Progenitor cell of endocrine pancreas (in vitro differentiated cells): Measurements from ENCODE around the gene ZNF135. TPM values are rescaled to one million over a fixed set of nuclear protein-coding genes. Genes with fewer than 3 reads are reported as not detected.

Experiments
- DNase-seq: peaks from one replicate; pipeline ENCODE4 v3.0.0; 2021; ENCODE audit warnings: low spot score; ENCODE audit not compliant: unreplicated experiment
- H3K27ac Mint-ChIP-seq: 2 replicates; pipeline ENCODE4 v1.8.0; 2021; ENCODE audit warnings: mild to moderate bottlenecking, moderate library complexity, mixed read lengths
- H3K27me3 Mint-ChIP-seq: 2 replicates; pipeline ENCODE4 v1.8.0; 2021; ENCODE audit warnings: mixed read lengths
- H3K36me3 Mint-ChIP-seq: 2 replicates; pipeline ENCODE4 v1.8.0; 2022; ENCODE audit warnings: mixed read lengths; ENCODE audit not compliant: insufficient read depth
- H3K4me1 Mint-ChIP-seq: 2 replicates; pipeline ENCODE4 v1.8.0; 2021; ENCODE audit warnings: low read depth, mixed read lengths
- H3K4me3 Mint-ChIP-seq: 2 replicates; pipeline ENCODE4 v1.8.0; 2021; ENCODE audit warnings: low read depth, mild to moderate bottlenecking, moderate library complexity, mixed read lengths
- H3K9me3 Mint-ChIP-seq: 2 replicates; pipeline ENCODE4 v1.8.0; 2021; ENCODE audit warnings: low read depth, mixed read lengths
- total RNA-seq: library from RNA; stranded (reverse); gene quantifications from 2 replicates; pipeline ENCODE4 v1.2.1, GENCODE V29; 2021
- TF ChIP-seq, protein P1 (sequence below): fragments of 200-600 bp; sonication (generic); IDR thresholded peaks from one replicate; pipeline ENCODE4 v1.5.0; 2021; ENCODE audit warnings: antibody characterized with exemption, mild to moderate bottlenecking; ENCODE audit not compliant: unreplicated experiment

The ZNF135 gene
- total RNA-seq, 1 donor from 2014 or later, result 17.9 TPM

GRCh38 chr19:58034477-58034793, 24.6 kb upstream of the ZNF135 start:
- Mint-ChIP-seq H3K9me3 (peaks cover 16% of the 10 kb centered on the region), H3K27me3 (peaks cover 3% of the 10 kb centered on the region), H3K4me1 (peaks cover 5% of the 10 kb centered on the region), H3K36me3 (peaks cover 14% of the 10 kb centered on the region), H3K4me3 (peak overlapping the region; percentile 77), H3K27ac (no peak overlapping the region)
- TF ChIP-seq, protein P1, sequence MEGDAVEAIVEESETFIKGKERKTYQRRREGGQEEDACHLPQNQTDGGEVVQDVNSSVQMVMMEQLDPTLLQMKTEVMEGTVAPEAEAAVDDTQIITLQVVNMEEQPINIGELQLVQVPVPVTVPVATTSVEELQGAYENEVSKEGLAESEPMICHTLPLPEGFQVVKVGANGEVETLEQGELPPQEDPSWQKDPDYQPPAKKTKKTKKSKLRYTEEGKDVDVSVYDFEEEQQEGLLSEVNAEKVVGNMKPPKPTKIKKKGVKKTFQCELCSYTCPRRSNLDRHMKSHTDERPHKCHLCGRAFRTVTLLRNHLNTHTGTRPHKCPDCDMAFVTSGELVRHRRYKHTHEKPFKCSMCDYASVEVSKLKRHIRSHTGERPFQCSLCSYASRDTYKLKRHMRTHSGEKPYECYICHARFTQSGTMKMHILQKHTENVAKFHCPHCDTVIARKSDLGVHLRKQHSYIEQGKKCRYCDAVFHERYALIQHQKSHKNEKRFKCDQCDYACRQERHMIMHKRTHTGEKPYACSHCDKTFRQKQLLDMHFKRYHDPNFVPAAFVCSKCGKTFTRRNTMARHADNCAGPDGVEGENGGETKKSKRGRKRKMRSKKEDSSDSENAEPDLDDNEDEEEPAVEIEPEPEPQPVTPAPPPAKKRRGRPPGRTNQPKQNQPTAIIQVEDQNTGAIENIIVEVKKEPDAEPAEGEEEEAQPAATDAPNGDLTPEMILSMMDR, result no peak
- DNase-seq, result no peak

DNA sequence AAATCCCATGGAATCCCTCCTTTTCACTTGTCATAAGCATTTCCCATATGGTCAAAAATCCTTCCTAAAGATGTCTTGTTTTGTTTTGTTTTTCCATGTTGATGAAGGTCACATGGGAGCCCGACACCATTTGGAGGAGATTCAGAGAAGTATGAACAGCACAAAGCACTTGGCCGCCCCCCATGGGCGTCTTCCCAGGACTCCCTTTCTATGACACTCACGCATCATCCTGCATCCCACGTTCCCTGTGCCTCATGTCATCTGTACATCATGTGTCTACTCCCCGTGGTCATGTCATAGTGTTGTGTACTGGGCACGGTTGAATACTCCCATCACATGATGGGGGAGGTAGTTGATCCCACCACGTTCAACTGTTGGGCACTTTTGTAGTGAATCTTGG, 23.2 kb upstream of the ZNF135 start:
- peaks cover 5% of the 10 kb centered on the region for H3K4me1 Mint-ChIP-seq
- DNase-seq, result no peak
- no peak overlapping the region for H3K27ac Mint-ChIP-seq
- peaks cover 14% of the 10 kb centered on the region for H3K36me3 Mint-ChIP-seq
- peaks cover 3% of the 10 kb centered on the region for H3K27me3 Mint-ChIP-seq
- TF ChIP-seq, protein P1, result no peak
- peaks cover 16% of the 10 kb centered on the region for H3K9me3 Mint-ChIP-seq
- peak overlapping the region; percentile 77 for H3K4me3 Mint-ChIP-seq

- no peak for DNase-seq
- peaks cover 23% of the 10 kb centered on the region for H3K9me3 Mint-ChIP-seq
- H3K4me1 Mint-ChIP-seq, result peaks cover 5% of the 10 kb centered on the region
- peaks cover 14% of the 10 kb centered on the region for H3K36me3 Mint-ChIP-seq
- peak overlapping the region; percentile 50 for H3K4me3 Mint-ChIP-seq
- H3K27ac Mint-ChIP-seq, result peak overlapping the region; percentile 41
- TF ChIP-seq, protein P1, result no peak
- peaks cover 3% of the 10 kb centered on the region for H3K27me3 Mint-ChIP-seq
Observed at GRCh38 chr19:58037927-58038687, 21.0 kb upstream of the ZNF135 start.

DNA sequence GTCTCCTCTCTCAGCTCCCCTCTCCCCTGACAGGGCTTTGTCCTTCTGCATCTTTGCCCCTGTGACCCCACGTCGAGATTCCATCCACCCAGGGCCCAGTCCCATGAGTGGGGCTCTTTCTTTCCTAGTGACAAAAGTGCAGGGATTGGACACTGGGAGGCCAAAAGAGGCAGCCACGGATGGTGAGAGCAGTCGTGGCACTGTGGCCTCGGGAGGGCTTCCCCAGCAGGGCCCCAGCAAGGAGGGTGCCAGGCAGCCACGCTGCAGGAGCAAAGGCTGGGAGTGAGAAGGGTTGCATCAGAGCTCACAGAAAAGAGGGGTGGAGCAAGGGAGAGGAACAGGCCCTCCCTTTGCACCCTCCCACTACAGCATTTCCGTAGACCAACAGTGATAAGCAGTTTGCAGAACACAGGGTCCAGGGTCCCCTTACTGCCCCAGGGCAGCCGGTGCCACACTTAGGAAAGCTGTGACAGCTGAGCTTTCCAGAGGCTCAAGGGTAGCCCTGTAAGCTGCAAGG, 20.3 kb upstream of the ZNF135 start:
- Mint-ChIP-seq H3K27me3 (peaks cover 3% of the 10 kb centered on the region), H3K4me1 (peaks cover 5% of the 10 kb centered on the region), H3K4me3 (no peak overlapping the region), H3K27ac (peak overlapping the region; percentile 41), H3K36me3 (peaks cover 14% of the 10 kb centered on the region), H3K9me3 (peaks cover 26% of the 10 kb centered on the region)
- TF ChIP-seq, protein P1, result no peak
- no peak for DNase-seq

GRCh38 chr19:58040751-58041525, 18.1 kb upstream of the ZNF135 start:
- DNase-seq, result no peak
- Mint-ChIP-seq H3K9me3 (peaks cover 24% of the 10 kb centered on the region), H3K27me3 (peaks cover 3% of the 10 kb centered on the region), H3K27ac (no peak overlapping the region), H3K36me3 (peaks cover 11% of the 10 kb centered on the region), H3K4me3 (no peak overlapping the region), H3K4me1 (peaks cover 4% of the 10 kb centered on the region)
- TF ChIP-seq, protein P1, result no peak
